AG09309 (cell line): Measurements from ENCODE around the gene RAD23B.
"Not testable (repeated sequence)": the region's sequence is repeated elsewhere in the genome, so short reads cannot be mapped to it uniquely, and the experiment has no call there.

Source experiments
- DNase-seq: peaks from one replicate; pipeline ENCODE4 v3.0.0-alpha.2; 2010; ENCODE audit warnings: low read depth
- H3K4me3 ChIP-seq: 2 replicates; pipeline ENCODE4 v1.5.1; 2011; ENCODE audit warnings: mild to moderate bottlenecking, low read depth, low read length, moderate library complexity; ENCODE audit not compliant: control insufficient read depth
- CTCF ChIP-seq: IDR thresholded peaks from 2 replicates; pipeline ENCODE4 v1.5.1; 2011; ENCODE audit warnings: mild to moderate bottlenecking, low read depth, low read length, inconsistent platforms; ENCODE audit not compliant: insufficient read depth, control insufficient read depth; ENCODE audit errors: missing control alignments

The RAD23B gene

DNA sequence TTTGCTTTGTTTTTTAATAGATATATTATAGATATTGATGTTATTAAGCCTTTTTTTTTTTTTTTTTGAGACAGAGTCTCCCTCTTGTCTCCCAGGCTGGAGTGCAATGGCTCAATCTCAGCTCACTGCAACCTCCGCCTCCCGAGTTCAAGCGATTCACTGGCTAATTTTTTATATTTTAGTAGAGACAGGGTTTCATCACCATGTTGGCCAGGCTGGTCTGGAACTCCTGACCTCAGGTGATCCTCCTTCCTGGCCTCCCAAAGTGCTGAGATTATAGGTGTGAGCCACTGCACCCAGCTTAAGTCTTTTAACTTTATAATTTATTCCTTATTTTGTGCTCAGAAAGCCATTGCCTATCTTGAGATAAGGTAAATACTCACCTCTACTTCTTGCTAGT is 24.2 kb upstream of the RAD23B start:
- no peak for DNase-seq
- H3K4me3 ChIP-seq, result no peak overlapping the region
- no peak for TF ChIP-seq CTCF

DNA sequence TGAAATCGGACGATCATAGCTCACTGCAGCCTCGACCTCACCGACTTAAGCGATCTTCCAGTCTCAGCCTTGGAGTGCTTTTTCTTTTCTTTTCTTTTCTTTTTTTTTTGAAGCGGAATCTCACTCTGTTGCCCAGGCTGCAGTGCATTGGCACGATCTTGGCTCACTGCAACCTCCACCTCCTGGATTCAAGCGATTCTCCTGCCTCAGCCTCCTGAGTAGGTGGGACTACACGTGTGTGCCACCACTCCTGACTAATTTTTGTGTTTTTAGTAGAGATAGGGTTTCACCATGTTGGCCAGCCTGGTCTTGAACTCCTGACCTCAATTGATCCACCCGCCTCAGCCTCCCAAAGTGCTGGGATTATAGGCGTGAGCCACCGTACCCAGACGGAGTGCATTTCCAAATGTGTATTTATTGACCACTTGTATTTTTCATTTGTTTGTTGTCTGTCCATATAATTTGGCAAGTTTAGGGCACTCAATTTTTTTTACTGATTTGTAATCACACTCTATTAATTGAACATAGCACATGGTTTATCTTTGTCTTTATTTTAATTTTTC is 23.2 kb upstream of the RAD23B start:
- H3K4me3 ChIP-seq, DNase-seq: not testable (repeated sequence)

DNA sequence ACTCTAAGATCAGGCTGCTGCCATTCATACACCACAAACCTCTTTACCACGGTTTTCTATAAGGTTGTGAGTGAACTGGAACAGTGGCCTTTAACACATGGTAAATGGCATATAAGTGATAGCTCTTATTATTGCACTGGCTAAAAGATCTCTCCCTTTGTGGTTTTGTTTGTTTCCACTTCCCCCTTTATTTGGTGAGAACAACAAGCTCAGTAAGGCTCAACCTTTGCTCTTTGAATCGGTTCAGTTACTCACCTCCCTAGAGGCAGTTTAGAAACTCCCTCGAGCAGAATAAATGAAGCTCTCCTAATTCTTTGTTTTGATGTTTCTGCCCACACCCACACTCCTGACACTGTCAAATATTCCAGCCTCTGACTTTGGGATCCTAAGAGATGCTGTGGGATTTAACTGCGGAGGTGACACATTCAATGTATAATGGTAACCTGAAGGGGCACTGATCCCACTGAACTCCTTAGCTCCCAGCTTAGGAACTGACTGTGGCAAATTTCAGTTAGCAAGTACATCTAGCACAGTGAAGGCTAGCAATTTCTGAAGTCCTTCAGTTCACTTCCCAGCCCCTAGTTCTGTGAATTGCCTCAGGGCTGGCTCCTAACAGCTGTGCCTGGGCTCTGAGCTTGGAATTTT is 22.5 kb upstream of the RAD23B start:
- TF ChIP-seq CTCF, result no peak
- no peak for DNase-seq
- H3K4me3 ChIP-seq, result no peak overlapping the region

DNA sequence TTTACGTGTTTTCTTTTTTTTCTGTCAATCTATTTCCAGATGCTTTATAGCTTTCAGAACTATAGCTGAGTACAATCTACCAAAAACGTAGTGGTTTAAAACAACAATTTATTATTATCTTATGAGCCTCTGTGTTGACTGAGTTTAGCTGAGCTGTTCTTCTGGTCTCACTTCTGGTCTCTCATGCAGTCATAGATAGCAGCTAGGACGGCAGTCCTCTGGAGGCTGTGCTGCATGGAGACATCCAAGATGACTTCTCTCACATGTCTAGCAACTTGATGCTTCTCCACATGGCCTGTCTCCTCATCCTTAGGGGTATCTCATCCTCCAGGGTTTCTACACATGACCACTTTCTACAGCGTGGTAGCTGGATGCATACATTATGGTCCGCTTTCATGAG is 22.0 kb upstream of the RAD23B start:
- no peak for TF ChIP-seq CTCF
- no peak overlapping the region for H3K4me3 ChIP-seq
- DNase-seq, result no peak

DNA sequence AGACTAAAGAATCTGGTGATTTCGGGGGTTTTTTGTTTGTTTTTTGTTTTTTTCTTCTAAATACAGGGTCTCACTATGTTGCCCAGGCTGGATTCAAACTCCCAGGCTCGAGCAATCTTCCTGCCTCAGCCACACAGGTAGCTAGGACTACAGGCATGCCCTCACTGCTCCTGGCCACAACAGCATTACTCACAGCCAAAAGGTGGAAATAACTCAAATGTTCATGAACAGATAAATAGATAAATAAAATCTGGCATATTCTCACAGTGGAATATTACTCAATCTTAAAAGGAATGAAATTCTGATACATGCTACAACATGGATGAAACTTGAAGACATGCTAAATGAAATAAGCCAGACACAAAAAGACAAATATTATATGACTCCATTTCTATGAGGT is 19.8 kb upstream of the RAD23B start:
- TF ChIP-seq CTCF, result no peak
- H3K4me3 ChIP-seq, result no peak overlapping the region
- DNase-seq, result no peak

- no peak for TF ChIP-seq CTCF
- no peak for DNase-seq
Measured at GRCh38 chr9:107266624-107267368, 16.3 kb upstream of the RAD23B start.

GRCh38 chr9:107268560-107268959 is 14.5 kb upstream of the RAD23B start:
- TF ChIP-seq CTCF, result no peak
- no peak for DNase-seq

More at GRCh38 chr9:107266624-107267368, 16.3 kb upstream of the RAD23B start:
- H3K4me3 ChIP-seq, result no peak overlapping the region

More at GRCh38 chr9:107268560-107268959, 14.5 kb upstream of the RAD23B start:
- no peak overlapping the region for H3K4me3 ChIP-seq
